HepG2 (cell line): ENCODE measurements around the gene RNF208.

Source experiments
- CENPT ChIP-seq: sonication (generic); formaldehyde crosslinking; IDR thresholded peaks from 2 replicates; pipeline ENCODE4 v1.8.0; 2022; ENCODE audit warnings: low read depth, mild to moderate bottlenecking, moderate library complexity, missing genetic modification reagents
- ERF ChIP-seq: IDR thresholded peaks from 2 replicates; pipeline ENCODE4 v1.6.1; 2018; ENCODE audit warnings: missing biosample characterization, missing genetic modification reagents
- GFI1 ChIP-seq: sonication (generic); formaldehyde crosslinking; IDR thresholded peaks from 2 replicates; pipeline ENCODE4 v1.5.0; 2020; ENCODE audit warnings: missing genetic modification reagents, mild to moderate bottlenecking, borderline replicate concordance
- KAT2B ChIP-seq: fragments of 150-350 bp; IDR thresholded peaks from 2 replicates; pipeline ENCODE4 v1.6.1; 2014; ENCODE audit warnings: low read depth, low read length, borderline replicate concordance
- TF ChIP-seq, protein P1 (sequence below): fragments of 450-650 bp; IDR thresholded peaks from 2 replicates; pipeline ENCODE4 v1.6.1; 2017

DNA sequence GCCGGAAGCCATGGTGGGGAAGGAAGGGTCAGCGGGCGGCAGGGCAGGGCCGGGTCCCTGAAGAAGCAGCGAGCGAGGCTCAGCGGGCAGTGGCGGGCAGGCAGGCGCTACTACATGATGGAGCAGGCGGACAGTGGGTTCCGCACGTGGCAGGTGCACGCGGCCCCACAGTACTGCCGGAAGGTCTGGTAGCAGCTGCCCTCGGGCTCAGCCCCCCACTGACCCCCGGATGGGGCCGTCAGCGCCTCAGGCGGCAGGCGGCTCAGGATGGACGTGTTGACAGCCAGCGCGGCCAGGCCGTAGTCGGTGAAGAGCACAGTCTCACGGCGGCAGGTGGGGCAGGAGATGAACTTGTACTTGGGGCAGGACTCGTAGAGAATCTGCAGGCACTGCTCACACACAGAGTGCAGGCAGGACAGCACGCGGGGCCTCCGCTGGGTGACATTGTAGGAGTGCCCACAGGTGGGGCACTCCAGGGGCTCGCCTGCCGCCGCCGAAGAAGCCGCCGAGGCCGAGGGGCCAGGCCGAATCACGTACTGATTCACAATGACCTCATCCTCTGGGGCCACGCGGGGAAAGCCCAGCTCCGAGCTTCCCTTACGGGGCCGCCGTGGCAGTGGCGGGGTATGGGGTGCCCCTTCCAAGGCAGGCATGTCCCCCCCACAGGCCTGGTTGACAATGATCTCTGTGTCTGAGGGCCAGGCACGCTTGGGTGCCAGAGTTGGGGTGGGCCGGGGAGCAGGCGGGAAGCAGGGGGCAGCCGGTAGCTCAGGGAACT is 1.5 kb downstream of the RNF208 start:
- TF ChIP-seq, protein P1, sequence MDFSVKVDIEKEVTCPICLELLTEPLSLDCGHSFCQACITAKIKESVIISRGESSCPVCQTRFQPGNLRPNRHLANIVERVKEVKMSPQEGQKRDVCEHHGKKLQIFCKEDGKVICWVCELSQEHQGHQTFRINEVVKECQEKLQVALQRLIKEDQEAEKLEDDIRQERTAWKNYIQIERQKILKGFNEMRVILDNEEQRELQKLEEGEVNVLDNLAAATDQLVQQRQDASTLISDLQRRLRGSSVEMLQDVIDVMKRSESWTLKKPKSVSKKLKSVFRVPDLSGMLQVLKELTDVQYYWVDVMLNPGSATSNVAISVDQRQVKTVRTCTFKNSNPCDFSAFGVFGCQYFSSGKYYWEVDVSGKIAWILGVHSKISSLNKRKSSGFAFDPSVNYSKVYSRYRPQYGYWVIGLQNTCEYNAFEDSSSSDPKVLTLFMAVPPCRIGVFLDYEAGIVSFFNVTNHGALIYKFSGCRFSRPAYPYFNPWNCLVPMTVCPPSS = no peak
- TF ChIP-seq GFI1 (CRISPR knock-in tag) (no peak), CENPT (CRISPR knock-in tag) (no peak), KAT2B (no peak), ERF (CRISPR knock-in tag) (no peak)
